Hematopoietic multipotent progenitor cell treated with erythropoietin and hydrocortisone succinate and interleukin-3 and kit ligand, for 8 days (in vitro differentiated cells): Measurements from ENCODE around the gene R3HCC1L.
A peak's percentile ranks its signal among the peaks of the same experiment; 100 is the strongest.

Source experiments
- DNase-seq: peaks from one replicate; pipeline ENCODE4 v3.0.0-alpha.2; 2015

The R3HCC1L gene

GRCh38 chr10:98262571-98262970, 128.1 kb downstream of the R3HCC1L start:
- DNase-seq: peak; percentile 46

GRCh38 chr10:98263088-98263487, 128.6 kb downstream of the R3HCC1L start:
- no peak for DNase-seq

DNA sequence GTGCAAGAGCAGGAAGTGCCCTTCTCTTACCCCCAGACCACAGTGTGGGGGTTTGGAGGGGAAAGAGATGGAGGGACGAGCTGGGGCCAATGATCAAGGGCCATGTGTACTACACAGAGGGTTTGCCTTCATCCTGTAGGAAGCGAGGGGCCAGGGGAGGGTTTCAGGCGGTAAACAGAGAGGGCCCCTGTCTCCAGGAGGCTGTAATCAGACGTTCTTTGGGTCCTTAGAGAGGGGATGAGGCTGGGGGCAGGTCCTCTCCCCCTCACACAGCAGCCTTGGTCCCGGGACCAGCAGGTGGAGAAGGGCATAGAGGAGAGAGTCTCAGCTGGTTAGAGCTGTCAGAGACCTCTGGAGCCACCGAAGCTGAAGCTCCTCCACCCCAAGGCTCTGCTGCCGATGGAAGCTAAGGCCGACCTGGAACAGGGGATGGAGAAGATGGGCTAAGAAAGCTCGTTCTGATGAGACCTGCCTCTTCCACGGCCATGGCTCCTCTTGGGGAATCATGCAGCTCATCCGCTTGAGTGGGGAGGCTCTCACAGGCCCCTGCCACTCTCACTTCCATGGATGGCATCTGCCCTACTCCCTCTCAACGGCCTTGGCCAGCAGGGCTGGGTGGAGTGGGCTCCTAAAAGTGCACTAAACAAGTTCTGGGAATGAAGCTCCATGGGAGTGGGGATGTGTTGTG, 130.1 kb downstream of the R3HCC1L start:
- DNase-seq: no peak

- DNase-seq: no peak
Measured at GRCh38 chr10:98265403-98266378, 131.2 kb downstream of the R3HCC1L start.

GRCh38 chr10:98266647-98267046, 132.2 kb downstream of the R3HCC1L start:
- DNase-seq: no peak

DNA sequence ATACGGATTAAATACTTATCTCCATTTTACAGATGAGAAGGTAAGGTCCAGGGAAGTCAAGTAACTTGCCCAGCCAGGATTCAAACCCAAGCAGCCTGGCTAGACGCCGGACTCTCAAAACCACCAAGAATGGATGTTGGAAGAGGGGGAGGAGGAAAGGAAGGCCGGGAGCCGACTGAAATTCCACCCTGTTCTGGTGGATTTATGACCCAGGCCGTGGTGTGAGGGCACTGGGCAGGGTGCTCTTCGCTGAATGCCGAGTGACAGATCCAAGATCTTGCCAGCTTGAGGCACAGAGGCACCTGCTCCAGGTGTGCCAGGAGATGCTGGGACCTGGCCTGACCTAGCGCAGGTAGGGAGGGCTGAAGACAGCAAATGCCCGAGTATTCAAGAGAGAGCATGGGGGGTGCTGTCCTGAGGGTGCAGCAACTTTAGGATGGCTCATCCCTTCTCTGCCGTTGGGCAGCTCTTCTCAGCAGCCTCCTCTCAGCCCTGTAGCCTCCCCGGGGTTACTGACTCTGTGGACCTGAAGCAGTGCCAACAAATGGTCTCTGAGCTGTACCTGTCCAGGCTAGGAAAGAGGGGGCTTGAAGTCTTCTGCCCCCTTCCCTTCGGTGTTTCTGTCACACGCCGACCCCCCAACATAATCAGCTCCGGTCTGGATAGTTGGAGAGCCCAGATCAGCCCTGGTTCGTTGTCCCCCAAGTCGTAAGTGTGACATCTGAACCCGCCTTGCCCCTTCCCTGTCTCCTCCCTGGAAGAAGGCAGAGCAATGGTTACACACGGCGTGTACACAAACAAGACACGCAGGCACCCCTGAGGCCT, 132.8 kb downstream of the R3HCC1L start:
- DNase-seq: no peak

- no peak for DNase-seq
Measured at GRCh38 chr10:98267894-98268693, 133.6 kb downstream of the R3HCC1L start, which contains the start of gene LOXL4. Gene LOXL4, minus strand, starts transcription at chr10:98268194. Its CDS starts 5,175 bp downstream, at chr10:98263019.

- DNase-seq: no peak
Measured at GRCh38 chr10:98268694-98269431, 134.4 kb downstream of the R3HCC1L start.

DNA sequence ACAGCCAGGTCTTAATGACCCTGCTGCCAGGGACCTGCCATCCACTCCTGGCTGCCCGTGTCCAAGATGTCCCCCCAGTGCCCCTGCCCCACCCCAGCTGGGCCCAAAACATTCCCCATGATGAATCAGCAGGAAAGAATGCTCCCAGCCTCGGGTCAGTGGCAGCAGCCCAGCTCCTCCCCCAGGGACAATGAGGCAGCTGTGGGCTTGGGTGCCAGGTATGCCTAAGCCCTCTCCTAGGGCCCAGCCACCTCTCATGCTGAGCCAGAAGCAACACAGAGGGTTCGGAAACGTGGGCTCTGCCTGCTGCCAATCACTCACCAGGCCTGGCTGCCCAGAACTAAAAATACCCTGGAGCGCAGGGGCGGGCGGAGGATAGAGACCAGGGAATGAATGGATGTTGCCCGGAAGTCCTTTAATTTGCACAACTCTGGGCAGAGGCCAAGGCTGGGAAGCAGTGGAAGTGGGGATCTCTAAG, 135.0 kb downstream of the R3HCC1L start:
- DNase-seq: no peak

GRCh38 chr10:98270073-98270740, 135.8 kb downstream of the R3HCC1L start:
- DNase-seq: no peak

DNA sequence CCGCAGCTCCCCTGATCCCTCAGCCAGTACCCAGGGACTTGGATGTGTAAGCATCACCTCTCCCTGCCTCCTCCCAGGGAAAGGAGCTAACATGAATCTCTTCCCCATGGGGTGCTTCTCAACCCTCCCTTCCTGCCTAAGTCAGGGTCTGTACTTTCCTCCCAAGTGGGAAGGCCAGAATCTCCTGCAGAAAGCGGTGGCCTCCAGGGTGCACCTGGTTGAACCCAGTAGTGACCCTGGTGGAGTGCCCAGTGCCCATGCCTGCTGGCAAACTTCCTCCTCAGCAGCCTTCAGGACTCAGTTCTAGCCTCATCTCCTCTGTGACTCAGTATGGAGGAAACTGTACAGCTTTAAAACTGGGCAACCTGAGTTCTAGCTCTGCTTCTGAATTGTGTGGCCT, 136.3 kb downstream of the R3HCC1L start:
- DNase-seq: no peak

DNA sequence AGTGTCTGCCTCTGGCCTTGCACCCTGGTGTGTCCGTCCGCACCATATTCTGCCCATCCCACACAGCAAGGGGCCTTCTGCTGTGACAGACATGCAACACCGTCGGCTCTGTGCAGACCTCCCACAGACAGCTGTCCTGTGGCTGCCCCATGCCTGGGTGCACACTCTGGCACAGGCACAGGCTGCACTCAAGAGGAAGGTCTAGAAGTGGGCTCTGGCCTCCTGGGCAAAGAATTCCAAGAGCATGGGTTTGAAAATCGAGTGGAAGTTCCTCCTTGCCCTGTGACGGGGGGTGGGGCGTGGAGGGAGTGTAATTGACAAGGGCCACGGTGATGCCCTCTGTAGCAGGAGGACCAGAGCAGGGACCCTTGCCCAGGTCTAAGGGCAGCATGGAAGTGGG, 137.8 kb downstream of the R3HCC1L start:
- DNase-seq: no peak

DNA sequence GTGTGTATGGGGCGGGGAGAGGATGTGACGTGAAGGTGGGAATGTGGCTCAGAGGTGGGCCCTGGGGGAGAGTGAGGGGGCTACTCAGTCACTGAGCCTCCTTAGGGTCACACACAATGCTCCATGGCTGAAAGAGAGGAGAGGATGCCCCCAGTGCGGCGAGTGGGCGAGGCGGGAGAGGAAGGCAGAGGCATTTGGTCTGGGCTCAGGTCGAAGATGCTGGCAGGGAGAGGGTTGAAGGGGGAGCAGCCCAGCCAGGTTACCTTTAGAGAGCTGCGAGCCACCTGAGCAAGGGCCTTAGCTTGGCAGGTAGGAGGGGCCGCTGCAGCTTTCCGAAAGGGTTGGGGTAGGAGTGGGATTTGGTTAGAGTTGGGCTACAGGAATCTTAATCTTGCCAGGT, 138.2 kb downstream of the R3HCC1L start:
- no peak for DNase-seq

DNA sequence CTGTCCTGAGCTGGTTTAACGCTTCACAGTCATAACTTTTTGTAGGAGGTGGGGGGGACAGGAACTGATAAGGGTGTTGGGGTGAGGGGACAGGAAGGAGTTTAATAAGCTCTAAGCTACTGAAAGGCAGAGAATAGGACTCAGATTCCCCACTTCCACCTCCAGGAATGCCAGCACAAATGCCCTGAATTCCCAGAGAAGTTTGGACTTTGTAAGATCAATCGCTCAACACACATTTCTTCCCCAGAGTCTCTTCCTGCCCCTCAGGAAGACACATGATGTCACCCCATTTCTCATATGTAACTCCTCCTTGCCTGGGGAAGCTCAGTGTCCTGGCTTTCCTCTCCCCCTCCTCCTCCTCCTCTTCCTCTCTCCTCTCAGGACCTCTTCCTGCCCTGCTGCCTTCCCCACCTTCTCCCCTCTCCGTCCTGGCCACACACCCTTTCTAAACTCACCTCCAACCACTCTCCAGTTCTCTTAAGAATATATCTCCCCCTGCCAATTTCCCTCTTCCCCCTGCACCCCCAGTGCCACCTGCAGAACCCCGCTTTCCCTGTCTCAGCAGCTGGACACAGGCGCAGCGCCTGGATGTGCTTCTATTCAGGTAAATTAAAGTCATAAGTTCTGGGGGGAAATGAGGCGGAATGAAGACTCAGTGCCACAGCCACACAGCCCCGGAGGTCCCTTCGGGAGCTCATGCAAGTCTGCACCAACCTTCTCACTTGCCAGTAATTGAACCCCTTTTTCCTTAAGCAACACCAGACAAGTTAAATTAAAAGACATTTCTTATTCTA, 138.8 kb downstream of the R3HCC1L start:
- DNase-seq: no peak

- no peak for DNase-seq
Measured at GRCh38 chr10:98274562-98274961, 140.1 kb downstream of the R3HCC1L start.

- DNase-seq: no peak
Measured at GRCh38 chr10:98276311-98276710, 141.9 kb downstream of the R3HCC1L start.

DNA sequence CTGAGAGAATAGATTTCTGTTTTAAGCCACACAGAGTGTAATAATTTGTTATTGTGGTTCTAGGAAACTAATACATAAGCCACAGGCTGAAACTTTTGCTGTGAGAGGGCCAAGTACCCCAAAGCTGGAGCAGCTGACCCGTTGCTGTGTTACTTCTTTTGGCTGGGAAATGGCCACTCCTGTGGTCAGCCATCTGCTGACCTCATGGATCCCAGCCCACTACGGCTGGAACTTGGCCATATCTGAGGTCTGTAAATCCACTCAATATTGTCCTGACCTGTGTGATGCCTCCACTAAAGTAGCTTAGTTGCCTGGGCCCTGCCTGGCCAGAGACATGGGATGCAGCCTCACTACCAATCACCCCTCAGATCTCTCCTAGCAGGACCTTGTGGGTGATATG, 151.0 kb downstream of the R3HCC1L start:
- DNase-seq: no peak

GRCh38 chr10:98286419-98286818, 152.0 kb downstream of the R3HCC1L start:
- DNase-seq: no peak

- no peak for DNase-seq
Measured at GRCh38 chr10:98287321-98287720, 152.9 kb downstream of the R3HCC1L start.

DNA sequence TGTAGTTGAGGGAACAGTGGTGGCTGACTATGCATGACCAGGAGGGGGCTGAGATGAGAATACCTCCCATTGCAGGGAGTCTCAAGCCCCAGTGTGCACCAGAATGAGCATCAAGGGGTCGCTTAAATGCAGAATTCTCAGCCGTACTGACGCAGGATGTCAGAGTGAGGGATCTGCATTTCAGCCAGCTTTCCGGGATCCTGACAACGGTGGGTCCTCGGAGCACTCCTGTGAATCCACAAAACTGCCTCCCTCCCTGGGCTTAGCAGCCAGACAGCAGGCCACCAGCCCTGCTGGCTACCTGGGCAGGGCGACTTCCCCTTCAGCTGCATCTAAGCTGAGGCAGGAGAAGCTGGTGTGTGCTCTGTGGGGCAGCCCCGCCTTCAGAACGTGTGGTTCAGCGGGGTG, 155.3 kb downstream of the R3HCC1L start:
- DNase-seq: no peak
